ENCODE measurements around the gene RPH3AL.

The RPH3AL gene

GRCh38 chr17:349666-350065 is 2.9 kb downstream of the RPH3AL start:
- no peak for TF ChIP-seq POLR2A (IDR thresholded peaks at IDR 0.05; ENCODE audit: low read depth, low read length)
- TF ChIP-seq TAF1 (IDR thresholded peaks at IDR 0.05; ENCODE audit: borderline replicate concordance, low read depth, low read length): no peak
- TF ChIP-seq POLR2AphosphoS5 (IDR thresholded peaks at IDR 0.05; ENCODE audit: low read depth, low read length): no peak
- DNase-seq (ENCODE audit: insufficient read length): no peak
- no peak for FAIRE-seq

DNA sequence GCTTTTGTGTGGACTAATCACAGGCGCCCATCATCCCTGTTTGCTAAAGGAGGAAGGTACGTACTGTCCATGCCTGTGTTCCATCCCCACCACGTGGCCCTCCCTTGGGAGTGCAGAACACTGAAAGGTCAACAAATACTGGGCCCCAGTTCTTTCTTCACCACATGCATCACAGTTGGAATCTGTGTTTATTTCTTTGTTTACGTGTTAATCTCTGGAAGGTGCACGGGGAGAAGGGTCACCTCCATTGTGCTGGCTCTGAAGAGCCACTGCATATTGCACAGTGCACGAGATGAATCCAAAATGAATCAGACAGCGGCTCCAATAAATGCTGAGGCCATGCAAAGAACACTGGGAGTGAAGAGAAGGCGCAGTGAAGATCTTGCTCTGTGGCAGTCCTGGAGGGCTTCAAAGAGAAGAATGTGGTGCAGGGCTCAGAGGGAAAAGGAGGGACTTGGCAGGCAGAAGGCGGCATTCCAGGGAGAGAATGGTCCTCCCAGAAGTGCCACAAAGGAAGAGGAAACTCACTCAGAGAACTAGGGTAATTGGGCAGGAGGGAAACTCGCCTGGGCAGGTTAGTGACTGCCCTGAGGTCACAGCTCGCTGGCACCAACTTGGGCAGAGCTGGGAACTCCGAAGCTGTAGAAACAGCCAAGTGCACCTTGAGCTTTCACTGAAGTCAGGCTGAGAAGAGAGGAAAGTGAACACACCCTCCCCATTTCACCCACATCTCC is 3.7 kb downstream of the RPH3AL start:
- DNase-seq (ENCODE audit: insufficient read length) (no peak), FAIRE-seq (no peak)
- TF ChIP-seq POLR2AphosphoS5 (IDR thresholded peaks at IDR 0.05; ENCODE audit: low read depth, low read length): no peak
- no peak for TF ChIP-seq POLR2A (IDR thresholded peaks at IDR 0.05; ENCODE audit: low read depth, low read length)
- TF ChIP-seq TAF1 (IDR thresholded peaks at IDR 0.05; ENCODE audit: borderline replicate concordance, low read depth, low read length): no peak

GRCh38 chr17:348012-348411 is 4.6 kb downstream of the RPH3AL start:
- DNase-seq (ENCODE audit: insufficient read length): no peak
- TF ChIP-seq POLR2AphosphoS5 (IDR thresholded peaks at IDR 0.05; ENCODE audit: low read depth, low read length) (no peak), POLR2A (IDR thresholded peaks at IDR 0.05; ENCODE audit: low read depth, low read length) (no peak), TAF1 (IDR thresholded peaks at IDR 0.05; ENCODE audit: borderline replicate concordance, low read depth, low read length) (no peak)
- FAIRE-seq: no peak

GRCh38 chr17:347309-347899 is 5.2 kb downstream of the RPH3AL start:
- no peak for FAIRE-seq
- DNase-seq (ENCODE audit: insufficient read length): no peak
- no peak for TF ChIP-seq POLR2A (IDR thresholded peaks at IDR 0.05; ENCODE audit: low read depth, low read length)
- no peak for TF ChIP-seq TAF1 (IDR thresholded peaks at IDR 0.05; ENCODE audit: borderline replicate concordance, low read depth, low read length)
- no peak for TF ChIP-seq POLR2AphosphoS5 (IDR thresholded peaks at IDR 0.05; ENCODE audit: low read depth, low read length)

GRCh38 chr17:345992-346785 is 6.4 kb downstream of the RPH3AL start:
- TF ChIP-seq TAF1 (IDR thresholded peaks at IDR 0.05; ENCODE audit: borderline replicate concordance, low read depth, low read length) (no peak), POLR2A (IDR thresholded peaks at IDR 0.05; ENCODE audit: low read depth, low read length) (no peak), POLR2AphosphoS5 (IDR thresholded peaks at IDR 0.05; ENCODE audit: low read depth, low read length) (no peak)
- FAIRE-seq: no peak

GRCh38 chr17:345261-345660 is 7.3 kb downstream of the RPH3AL start:
- TF ChIP-seq TAF1 (IDR thresholded peaks at IDR 0.05; ENCODE audit: borderline replicate concordance, low read depth, low read length) (no peak), POLR2A (IDR thresholded peaks at IDR 0.05; ENCODE audit: low read depth, low read length) (no peak), POLR2AphosphoS5 (IDR thresholded peaks at IDR 0.05; ENCODE audit: low read depth, low read length) (no peak)
- DNase-seq (ENCODE audit: insufficient read length): no peak
- no peak for FAIRE-seq

More at GRCh38 chr17:345992-346785, 6.4 kb downstream of the RPH3AL start:
- no peak for DNase-seq (ENCODE audit: insufficient read length)

- TF ChIP-seq POLR2AphosphoS5 (IDR thresholded peaks at IDR 0.05; ENCODE audit: low read depth, low read length): no peak
- TF ChIP-seq TAF1 (IDR thresholded peaks at IDR 0.05; ENCODE audit: borderline replicate concordance, low read depth, low read length): no peak
- no peak for TF ChIP-seq POLR2A (IDR thresholded peaks at IDR 0.05; ENCODE audit: low read depth, low read length)
- FAIRE-seq (no peak), DNase-seq (ENCODE audit: insufficient read length) (no peak)
These were observed 8.5 kb downstream of the RPH3AL start for GRCh38 chr17:343875-344752.

- DNase-seq (ENCODE audit: insufficient read length) (no peak), FAIRE-seq (no peak)
- TF ChIP-seq POLR2AphosphoS5 (IDR thresholded peaks at IDR 0.05; ENCODE audit: low read depth, low read length): no peak
- no peak for TF ChIP-seq TAF1 (IDR thresholded peaks at IDR 0.05; ENCODE audit: borderline replicate concordance, low read depth, low read length)
- no peak for TF ChIP-seq POLR2A (IDR thresholded peaks at IDR 0.05; ENCODE audit: low read depth, low read length)
These were observed 9.4 kb downstream of the RPH3AL start for GRCh38 chr17:343211-343610.

- FAIRE-seq (no peak), DNase-seq (ENCODE audit: insufficient read length) (no peak)
- TF ChIP-seq POLR2AphosphoS5 (IDR thresholded peaks at IDR 0.05; ENCODE audit: low read depth, low read length) (no peak), TAF1 (IDR thresholded peaks at IDR 0.05; ENCODE audit: borderline replicate concordance, low read depth, low read length) (no peak), POLR2A (IDR thresholded peaks at IDR 0.05; ENCODE audit: low read depth, low read length) (no peak)
These were observed 12.5 kb downstream of the RPH3AL start for GRCh38 chr17:340074-340473.

DNA sequence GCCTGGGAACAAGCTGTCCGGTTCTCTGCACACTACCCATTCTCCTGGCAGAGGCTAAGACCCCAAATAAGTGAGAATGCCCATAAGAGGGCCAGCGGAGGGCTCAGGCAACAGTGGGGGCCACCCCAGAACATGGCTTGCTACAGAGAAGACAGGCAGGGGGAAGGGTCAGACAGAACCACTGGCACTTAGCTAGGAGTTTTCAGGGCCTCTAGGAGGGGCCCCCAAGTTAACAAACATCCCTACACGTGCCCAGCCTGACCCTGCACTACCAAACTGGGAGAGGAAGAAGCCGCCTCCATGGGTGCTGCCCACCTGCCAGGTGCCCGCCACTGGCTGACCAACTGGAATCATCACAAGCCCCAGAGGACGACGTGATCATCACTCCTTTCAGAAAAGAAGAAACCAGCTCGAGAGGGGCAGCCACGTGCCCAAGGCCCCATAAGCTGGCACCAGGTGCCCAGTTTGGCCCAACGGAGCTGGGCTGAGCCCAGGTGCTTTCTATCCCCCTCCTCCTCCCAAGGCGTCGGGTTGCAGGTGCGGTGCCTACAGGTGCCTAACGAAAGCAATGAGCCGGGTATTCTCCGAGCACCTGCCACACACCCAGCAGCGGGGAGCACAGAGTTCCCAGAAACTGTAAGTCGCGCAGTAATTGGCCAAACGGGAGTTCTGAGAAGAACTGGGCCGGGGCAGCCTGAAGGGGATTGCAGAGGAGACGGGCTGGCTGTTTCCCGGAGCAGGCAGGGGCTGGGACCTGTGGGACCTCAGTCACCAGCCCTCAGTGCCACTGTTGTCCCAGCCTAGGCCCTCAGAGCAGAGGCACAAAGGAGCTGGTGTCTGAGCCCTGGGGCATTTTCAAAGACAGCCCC is 13.2 kb downstream of the RPH3AL start:
- no peak for TF ChIP-seq POLR2A (IDR thresholded peaks at IDR 0.05; ENCODE audit: low read depth, low read length)
- TF ChIP-seq TAF1 (IDR thresholded peaks at IDR 0.05; ENCODE audit: borderline replicate concordance, low read depth, low read length): no peak
- TF ChIP-seq POLR2AphosphoS5 (IDR thresholded peaks at IDR 0.05; ENCODE audit: low read depth, low read length): no peak
- DNase-seq (ENCODE audit: insufficient read length) (no peak), FAIRE-seq (no peak)

Data from GM12892 (cell line).